ENCODE data around the gene DENND5A. TPM values are rescaled to one million over a fixed set of nuclear protein-coding genes. Genes with fewer than 3 reads are reported as not detected.

Gene DENND5A
- total RNA-seq, 1 donor from 2014 or later = 156 TPM

GRCh38 chr11:9203691-9204311, 61.3 kb downstream of the DENND5A start:
- no peak for FAIRE-seq
- no peak for DNase-seq (ENCODE audit: low read depth)
- Mint-ChIP-seq H3K4me3 (ENCODE audit: unreplicated experiment) (no peak overlapping the region), H3K27me3 (ENCODE audit: low read depth, unreplicated experiment) (no peaks in the 10 kb centered on the region), H3K4me1 (ENCODE audit: low read depth, unreplicated experiment) (peaks cover 57% of the 10 kb centered on the region), H3K27ac (ENCODE audit: unreplicated experiment) (no peak overlapping the region), H3K9me3 (ENCODE audit: unreplicated experiment) (no peaks in the 10 kb centered on the region), H3K36me3 (ENCODE audit: low read depth, unreplicated experiment) (peaks cover 16% of the 10 kb centered on the region)
- H3K79me2 ChIP-seq (ENCODE audit: insufficient read depth, low read length) = peaks cover 63% of the 10 kb centered on the region
- no peak overlapping the region for H3K9ac ChIP-seq (ENCODE audit: low read length)
- H3K27ac ChIP-seq (ENCODE audit: low read depth, low read length) = no peak overlapping the region
- H3K4me3 ChIP-seq (ENCODE audit: insufficient read depth, low read depth, low read length) = no peak overlapping the region
- no peaks in the 10 kb centered on the region for H3K27me3 ChIP-seq (ENCODE audit: insufficient read depth, low read length)
- H3K4me1 ChIP-seq (ENCODE audit: insufficient read depth, low read length) = peaks cover 10% of the 10 kb centered on the region
- H4K20me1 ChIP-seq (ENCODE audit: insufficient read depth, low read length) = peaks cover 27% of the 10 kb centered on the region
- no peaks in the 10 kb centered on the region for H3K9me3 ChIP-seq (ENCODE audit: insufficient read depth, low read depth, low read length)
- no peak overlapping the region for H3K4me2 ChIP-seq (ENCODE audit: low read length)
- H2AFZ ChIP-seq (ENCODE audit: low read depth, low read length) = no peak overlapping the region
- no peak for TF ChIP-seq CTCF (IDR thresholded peaks at IDR 0.05; ENCODE audit: insufficient read depth, low read depth, low read length)
- TF ChIP-seq EZH2 (IDR thresholded peaks at IDR 0.05; ENCODE audit: insufficient read depth, low read length) = no peak
- peaks cover 12% of the 10 kb centered on the region for H3K36me3 ChIP-seq (ENCODE audit: insufficient read depth, low read length)

GRCh38 chr11:9201372-9202162, 63.6 kb downstream of the DENND5A start:
- H2AFZ ChIP-seq (ENCODE audit: low read depth, low read length) = no peak overlapping the region
- DNase-seq (ENCODE audit: low read depth) (no peak), FAIRE-seq (peak; percentile 55)
- H3K36me3 Mint-ChIP-seq (ENCODE audit: low read depth, unreplicated experiment) = peaks cover 19% of the 10 kb centered on the region
- peaks cover 18% of the 10 kb centered on the region for H4K20me1 ChIP-seq (ENCODE audit: insufficient read depth, low read length)
- H3K9me3 Mint-ChIP-seq (ENCODE audit: unreplicated experiment) = no peaks in the 10 kb centered on the region
- no peak overlapping the region for H3K9ac ChIP-seq (ENCODE audit: low read length)
- H3K27ac ChIP-seq (ENCODE audit: low read depth, low read length) = no peak overlapping the region
- no peaks in the 10 kb centered on the region for H3K9me3 ChIP-seq (ENCODE audit: insufficient read depth, low read depth, low read length)
- no peak overlapping the region for H3K4me2 ChIP-seq (ENCODE audit: low read length)
- no peaks in the 10 kb centered on the region for H3K27me3 Mint-ChIP-seq (ENCODE audit: low read depth, unreplicated experiment)
- H3K4me3 Mint-ChIP-seq (ENCODE audit: unreplicated experiment) = no peak overlapping the region
- no peaks in the 10 kb centered on the region for H3K27me3 ChIP-seq (ENCODE audit: insufficient read depth, low read length)
- H3K4me3 ChIP-seq (ENCODE audit: insufficient read depth, low read depth, low read length) = no peak overlapping the region
- H3K36me3 ChIP-seq (ENCODE audit: insufficient read depth, low read length) = peaks cover 12% of the 10 kb centered on the region
- peaks cover 4% of the 10 kb centered on the region for H3K4me1 ChIP-seq (ENCODE audit: insufficient read depth, low read length)
- peaks cover 37% of the 10 kb centered on the region for H3K4me1 Mint-ChIP-seq (ENCODE audit: low read depth, unreplicated experiment)
- TF ChIP-seq EZH2 (IDR thresholded peaks at IDR 0.05; ENCODE audit: insufficient read depth, low read length) = no peak
- TF ChIP-seq CTCF (IDR thresholded peaks at IDR 0.05; ENCODE audit: insufficient read depth, low read depth, low read length) = no peak
- no peak overlapping the region for H3K27ac Mint-ChIP-seq (ENCODE audit: unreplicated experiment)
- peaks cover 59% of the 10 kb centered on the region for H3K79me2 ChIP-seq (ENCODE audit: insufficient read depth, low read length)

GRCh38 chr11:9200471-9200870, 64.7 kb downstream of the DENND5A start:
- H3K27me3 Mint-ChIP-seq (ENCODE audit: low read depth, unreplicated experiment) = no peaks in the 10 kb centered on the region
- peaks cover 19% of the 10 kb centered on the region for H3K36me3 Mint-ChIP-seq (ENCODE audit: low read depth, unreplicated experiment)
- DNase-seq (ENCODE audit: low read depth) (no peak), FAIRE-seq (no peak)
- H3K4me3 Mint-ChIP-seq (ENCODE audit: unreplicated experiment) = peak overlapping the region; percentile 22
- H3K4me2 ChIP-seq (ENCODE audit: low read length) = no peak overlapping the region
- peaks cover 14% of the 10 kb centered on the region for H4K20me1 ChIP-seq (ENCODE audit: insufficient read depth, low read length)
- no peak overlapping the region for H3K4me3 ChIP-seq (ENCODE audit: insufficient read depth, low read depth, low read length)
- H3K27ac ChIP-seq (ENCODE audit: low read depth, low read length) = no peak overlapping the region
- peaks cover 30% of the 10 kb centered on the region for H3K4me1 Mint-ChIP-seq (ENCODE audit: low read depth, unreplicated experiment)
- H3K9ac ChIP-seq (ENCODE audit: low read length) = no peak overlapping the region
- no peak overlapping the region for H2AFZ ChIP-seq (ENCODE audit: low read depth, low read length)
- H3K9me3 ChIP-seq (ENCODE audit: insufficient read depth, low read depth, low read length) = no peaks in the 10 kb centered on the region
- H3K27ac Mint-ChIP-seq (ENCODE audit: unreplicated experiment) = peak overlapping the region; percentile 22
- H3K36me3 ChIP-seq (ENCODE audit: insufficient read depth, low read length) = peaks cover 12% of the 10 kb centered on the region
- H3K9me3 Mint-ChIP-seq (ENCODE audit: unreplicated experiment) = no peaks in the 10 kb centered on the region
- H3K4me1 ChIP-seq (ENCODE audit: insufficient read depth, low read length) = no peaks in the 10 kb centered on the region
- H3K27me3 ChIP-seq (ENCODE audit: insufficient read depth, low read length) = no peaks in the 10 kb centered on the region
- TF ChIP-seq EZH2 (IDR thresholded peaks at IDR 0.05; ENCODE audit: insufficient read depth, low read length) (no peak), CTCF (IDR thresholded peaks at IDR 0.05; ENCODE audit: insufficient read depth, low read depth, low read length) (no peak)
- H3K79me2 ChIP-seq (ENCODE audit: insufficient read depth, low read length) = peaks cover 56% of the 10 kb centered on the region
